ENCODE measurements around the gene CDC42EP3.

GRCh38 chr2:37663390-37663789 is 8.1 kb downstream of the CDC42EP3 start:
- no peak for TF ChIP-seq POLR2A (IDR thresholded peaks at IDR 0.05)
- no peak for TF ChIP-seq POLR2AphosphoS5 (IDR thresholded peaks at IDR 0.05)
- TF ChIP-seq CTCF (IDR thresholded peaks at IDR 0.05): no peak
